HG03342 (cell line): ENCODE data around the gene UBN1.

Source experiments
- ATAC-seq: cut with Tn5 transposase; IDR thresholded peaks from one replicate; pipeline ENCODE4 v1.9.1; 2021; ENCODE audit warnings: mild to moderate bottlenecking, moderate library complexity; ENCODE audit not compliant: unreplicated experiment

UBN1 gene

GRCh38 chr16:4846901-4847773, at the start of gene UBN1, which contains the start of gene GLYR1:
TSS of gene UBN1 (plus strand) at chr16:4847481. CDS start at chr16:4852918, 5,437 bp downstream.
TSS of gene GLYR1 (minus strand) at chr16:4847288. CDS start at chr16:4847265, 23 bp downstream.
- ATAC-seq, result peak; percentile 83

- ATAC-seq, result no peak
These were observed 49.5 kb upstream of the UBN1 start for GRCh38 chr16:4797805-4798252.

- ATAC-seq, result no peak
These were observed 48.8 kb upstream of the UBN1 start for GRCh38 chr16:4798456-4798855.

- ATAC-seq, result no peak
These were observed 48.0 kb upstream of the UBN1 start for GRCh38 chr16:4799171-4799855.

GRCh38 chr16:4800290-4801041, 46.8 kb upstream of the UBN1 start:
- no peak for ATAC-seq

- ATAC-seq, result peak; percentile 0
These were observed 46.0 kb upstream of the UBN1 start for GRCh38 chr16:4801051-4801961.

GRCh38 chr16:4801962-4802658, 45.2 kb upstream of the UBN1 start, which contains the start of gene ROGDI:
TSS of gene ROGDI (minus strand) at chr16:4802633. CDS start at chr16:4802571, 62 bp downstream.
- peak; percentile 56 for ATAC-seq

- peak; percentile 91 for ATAC-seq
These were observed 44.5 kb upstream of the UBN1 start for GRCh38 chr16:4802659-4803287.

- no peak for ATAC-seq
These were observed 43.9 kb upstream of the UBN1 start for GRCh38 chr16:4803401-4803844.

GRCh38 chr16:4803898-4804762, 43.2 kb upstream of the UBN1 start:
- no peak for ATAC-seq

GRCh38 chr16:4805231-4805630, 42.0 kb upstream of the UBN1 start:
- no peak for ATAC-seq

GRCh38 chr16:4806280-4806679, 41.0 kb upstream of the UBN1 start:
- no peak for ATAC-seq

GRCh38 chr16:4811242-4811641, 36.0 kb upstream of the UBN1 start:
- ATAC-seq, result no peak

- no peak for ATAC-seq
These were observed 35.5 kb upstream of the UBN1 start for GRCh38 chr16:4811773-4812172.

GRCh38 chr16:4813251-4814003, 33.9 kb upstream of the UBN1 start:
- no peak for ATAC-seq

GRCh38 chr16:4814046-4814445, 33.2 kb upstream of the UBN1 start:
- ATAC-seq, result no peak

GRCh38 chr16:4814542-4815173, 32.6 kb upstream of the UBN1 start:
- no peak for ATAC-seq
